PC-9 (cell line): Measurements from ENCODE around the gene BMP5. TPM values are rescaled to one million over a fixed set of nuclear protein-coding genes. Genes with fewer than 3 reads are reported as not detected.

Experiments
- BruUV-seq: library from RNA; stranded (reverse); fragments of 400-500 nt; replicated peaks from 2 replicates; lab custom pipeline; 2021; lab: Mats Ljungman, UMichigan
- CTCF ChIA-PET: fragments of 300-600 bp; sonication (Branson Sonifier 250); formaldehyde crosslinking; loops from one replicate; lab custom pipeline; 2022; ENCODE audit warnings: antibody characterized with exemption; lab: Charles Lee
- POLR2A ChIA-PET: fragments of 300-600 bp; sonication (Branson Sonifier 250); formaldehyde crosslinking; loops from one replicate; lab custom pipeline; 2022; ENCODE audit warnings: antibody characterized with exemption; ENCODE audit not compliant: unreplicated experiment; lab: Charles Lee
- DNase-seq, 2 experiments: peaks; one replicate each; pipeline versions ENCODE4 v3.0.0 to v3.0.0-alpha.2; 2015 to 2022; ENCODE audit warnings: mixed read lengths in 1 of 2
- H2AFZ ChIP-seq: fragments of 200-600 bp; sonication (generic); 2 replicates; pipeline ENCODE4 v1.8.1; 2017; ENCODE audit warnings: antibody characterized with exemption
- H3F3A ChIP-seq: fragments of 200-600 bp; sonication (generic); 2 replicates; pipeline ENCODE4 v1.8.1; 2017; ENCODE audit warnings: antibody characterized with exemption, mild to moderate bottlenecking, low read depth; ENCODE audit not compliant: insufficient read depth
- H3K27ac ChIP-seq: fragments of 200-600 bp; sonication (generic); 2 replicates; pipeline ENCODE4 v1.6.1; 2016; ENCODE audit warnings: mixed run types
- H3K27me3 ChIP-seq: fragments of 200-600 bp; sonication (generic); 2 replicates; pipeline ENCODE4 v1.6.1; 2016; ENCODE audit warnings: low read depth, mixed run types; ENCODE audit not compliant: insufficient read depth
- H3K36me3 ChIP-seq: fragments of 200-600 bp; sonication (generic); 2 replicates; pipeline ENCODE4 v1.6.1; 2016; ENCODE audit warnings: low read depth, mixed run types
- H3K4me1 ChIP-seq: fragments of 200-600 bp; sonication (generic); replicated peaks from 2 replicates; pipeline ENCODE4 v1.6.1; 2016; ENCODE audit warnings: mixed run types; ENCODE audit not compliant: insufficient read depth
- H3K4me2 ChIP-seq: fragments of 200-600 bp; sonication (generic); 2 replicates; pipeline ENCODE4 v1.6.1; 2017; ENCODE audit warnings: mixed run types
- H3K4me3 ChIP-seq: fragments of 200-600 bp; sonication (generic); 2 replicates; pipeline ENCODE4 v1.6.1; 2016; ENCODE audit warnings: mixed run types
- H3K79me2 ChIP-seq: fragments of 200-600 bp; sonication (generic); 2 replicates; pipeline ENCODE4 v1.6.1; 2017; ENCODE audit warnings: low read depth, mixed run types
- H3K9me2 ChIP-seq: fragments of 200-600 bp; sonication (generic); 2 replicates; pipeline ENCODE4 v1.8.1; 2017; ENCODE audit warnings: mild to moderate bottlenecking; ENCODE audit not compliant: insufficient read depth
- H3K9me3 ChIP-seq: fragments of 200-600 bp; sonication (generic); 2 replicates; pipeline ENCODE4 v1.8.1; 2016; ENCODE audit warnings: low read depth; ENCODE audit not compliant: insufficient read depth
- H4K20me1 ChIP-seq: fragments of 200-600 bp; sonication (generic); 2 replicates; pipeline ENCODE4 v1.8.1; 2017; ENCODE audit not compliant: insufficient read depth
- EZH2 ChIP-seq: fragments of 200-600 bp; sonication (generic); IDR thresholded peaks from 2 replicates; pipeline ENCODE4 v1.8.0; 2017; ENCODE audit warnings: antibody characterized with exemption, low read depth
- intact Hi-C: fragments of 100-400 bp; cut with micrococcal nuclease; formaldehyde crosslinking; loops from one replicate; pipeline ENCODE4 v1.10.0; 2022; ENCODE audit not compliant: unreplicated experiment
- total RNA-seq: library from RNA; stranded (reverse); gene quantifications from 2 replicates; pipeline ENCODE4 v1.2.3, GENCODE V29; 2021
- TF ChIP-seq, protein P1 (sequence below): fragments of 200-600 bp; sonication (generic); conservative IDR thresholded peaks from 2 replicates; pipeline ENCODE4 v1.6.1; 2017; ENCODE audit warnings: mixed run types, antibody characterized with exemption, mild to moderate bottlenecking, moderate library complexity

BMP5 gene
- total RNA-seq, 1 experiment from 2014 or later: 0.20 TPM

DNA sequence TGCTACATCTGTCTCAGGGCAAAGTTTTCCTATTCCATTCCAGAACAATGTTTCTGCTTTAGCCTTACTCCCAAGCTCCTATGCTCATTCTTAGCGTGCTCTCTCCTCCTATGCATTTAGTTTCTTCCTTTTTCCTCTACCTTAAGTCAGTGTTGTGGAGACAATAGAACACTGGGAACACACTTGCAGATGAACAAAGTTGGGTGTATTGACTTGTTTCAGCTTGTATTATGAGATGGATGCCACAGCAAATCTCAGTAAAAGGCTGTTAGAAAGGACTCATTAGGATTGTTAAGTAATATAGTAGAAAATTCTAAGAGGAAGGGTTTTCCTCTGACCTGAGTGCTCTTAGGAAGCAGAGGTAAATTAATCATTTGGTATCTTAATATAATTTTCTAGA, 48.4 kb downstream of the BMP5 start:
- Histone ChIP-seq H2AFZ (no peak overlapping the region), H3K36me3 (no peaks in the 10 kb centered on the region), H3K4me3 (no peak overlapping the region), H4K20me1 (no peaks in the 10 kb centered on the region), H3K79me2 (no peaks in the 10 kb centered on the region), H3K27ac (no peak overlapping the region), H3K9me3 (peaks cover 5% of the 10 kb centered on the region; the same call in 1 of the 2 replicates), H3F3A (no peaks in the 10 kb centered on the region), H3K9me2 (no peaks in the 10 kb centered on the region; the same call in 1 of the 2 replicates), H3K4me2 (no peak overlapping the region), H3K4me1 (peaks cover 10% of the 10 kb centered on the region; the same call in 1 of the 2 replicates), H3K27me3 (no peaks in the 10 kb centered on the region)
- DNase-seq: no peak
- POLR2A ChIA-PET: no interaction called here
- intact Hi-C loops: no loop called here
- no peak for TF ChIP-seq EZH2
- TF ChIP-seq, protein P1, sequence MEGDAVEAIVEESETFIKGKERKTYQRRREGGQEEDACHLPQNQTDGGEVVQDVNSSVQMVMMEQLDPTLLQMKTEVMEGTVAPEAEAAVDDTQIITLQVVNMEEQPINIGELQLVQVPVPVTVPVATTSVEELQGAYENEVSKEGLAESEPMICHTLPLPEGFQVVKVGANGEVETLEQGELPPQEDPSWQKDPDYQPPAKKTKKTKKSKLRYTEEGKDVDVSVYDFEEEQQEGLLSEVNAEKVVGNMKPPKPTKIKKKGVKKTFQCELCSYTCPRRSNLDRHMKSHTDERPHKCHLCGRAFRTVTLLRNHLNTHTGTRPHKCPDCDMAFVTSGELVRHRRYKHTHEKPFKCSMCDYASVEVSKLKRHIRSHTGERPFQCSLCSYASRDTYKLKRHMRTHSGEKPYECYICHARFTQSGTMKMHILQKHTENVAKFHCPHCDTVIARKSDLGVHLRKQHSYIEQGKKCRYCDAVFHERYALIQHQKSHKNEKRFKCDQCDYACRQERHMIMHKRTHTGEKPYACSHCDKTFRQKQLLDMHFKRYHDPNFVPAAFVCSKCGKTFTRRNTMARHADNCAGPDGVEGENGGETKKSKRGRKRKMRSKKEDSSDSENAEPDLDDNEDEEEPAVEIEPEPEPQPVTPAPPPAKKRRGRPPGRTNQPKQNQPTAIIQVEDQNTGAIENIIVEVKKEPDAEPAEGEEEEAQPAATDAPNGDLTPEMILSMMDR: no peak
- CTCF ChIA-PET: no interaction called here
- BruUV-seq: no TSS peak

DNA sequence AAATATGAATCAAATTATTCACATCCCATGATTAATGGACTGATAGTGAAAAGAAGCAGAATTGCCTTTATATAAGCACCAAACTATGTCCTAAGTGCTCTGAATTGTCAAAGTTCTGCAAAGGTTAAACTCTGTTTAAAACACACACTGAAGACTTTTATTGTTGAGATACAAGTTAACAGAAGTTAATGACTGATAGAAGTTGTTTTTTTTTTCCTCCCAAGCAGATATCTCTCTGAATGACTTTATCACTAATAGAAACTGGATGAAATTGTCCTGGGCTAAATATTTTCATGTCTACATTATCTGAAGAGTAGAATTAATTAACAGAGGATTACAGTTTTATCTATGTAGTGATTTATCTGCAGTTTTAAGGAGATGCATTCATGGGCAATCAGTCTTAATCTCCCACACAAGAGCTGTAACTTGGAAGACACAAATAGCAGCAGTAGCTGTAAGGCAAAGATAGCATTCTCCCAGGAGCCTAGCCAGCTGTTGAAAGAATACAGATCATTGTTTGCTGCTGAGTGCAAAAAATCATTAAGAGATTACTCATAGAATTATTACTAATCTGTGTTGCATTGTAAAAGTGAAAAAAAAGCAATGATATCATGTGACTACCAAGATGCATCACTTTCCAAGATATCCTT, 49.9 kb downstream of the BMP5 start:
- no peak for DNase-seq
- ChIA-PET CTCF (no interaction called here), POLR2A (interaction anchor here (0.7 kb wide), 1 partner anchor 111 kb away, joined by 5 read pairs; no protein-coding TSS in a partner anchor)
- peaks cover 10% of the 10 kb centered on the region; the same call in 1 of the 2 replicates for H3K4me1 ChIP-seq
- H3K79me2 ChIP-seq: no peaks in the 10 kb centered on the region
- no peak for TF ChIP-seq EZH2
- TF ChIP-seq, protein P1: no peak
- no peaks in the 10 kb centered on the region; the same call in 1 of the 2 replicates for H3K9me2 ChIP-seq
- H3F3A ChIP-seq: no peaks in the 10 kb centered on the region
- H3K27ac ChIP-seq: no peak overlapping the region
- H4K20me1 ChIP-seq: no peaks in the 10 kb centered on the region
- H2AFZ ChIP-seq: no peak overlapping the region
- H3K36me3 ChIP-seq: no peaks in the 10 kb centered on the region
- 0 out of 2 replicates have a peak, but pooled peaks cover 5% of the 10 kb centered on the region for H3K9me3 ChIP-seq
- no TSS peak for BruUV-seq
- no peak overlapping the region for H3K4me3 ChIP-seq
- no peak overlapping the region for H3K4me2 ChIP-seq
- intact Hi-C loops: no loop called here
- H3K27me3 ChIP-seq: no peaks in the 10 kb centered on the region

DNA sequence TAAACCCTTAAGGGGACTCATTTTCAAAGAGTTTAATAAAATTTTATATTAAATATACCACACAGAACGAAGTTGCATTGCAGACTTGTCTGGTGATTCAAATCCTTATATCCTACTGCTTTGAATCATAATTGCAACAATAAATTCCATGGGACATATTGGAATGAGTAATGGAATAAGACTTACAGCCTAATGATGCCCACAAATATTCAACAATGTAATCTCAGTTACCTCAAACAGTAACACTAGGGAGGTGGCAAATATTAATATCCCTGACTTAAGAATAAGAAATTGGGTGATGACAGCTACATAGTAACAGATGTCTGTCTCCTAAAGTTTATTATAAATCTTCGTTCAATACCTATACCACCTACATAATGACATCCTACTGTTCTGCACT, 52.6 kb downstream of the BMP5 start:
- H3K4me3 ChIP-seq: no peak overlapping the region
- H3K9me3 ChIP-seq: 0 out of 2 replicates have a peak, but pooled peaks cover 3% of the 10 kb centered on the region
- no peaks in the 10 kb centered on the region for H4K20me1 ChIP-seq
- H3K27ac ChIP-seq: no peak overlapping the region
- H3K36me3 ChIP-seq: no peaks in the 10 kb centered on the region
- no peak overlapping the region for H3K4me2 ChIP-seq
- no peaks in the 10 kb centered on the region for H3K79me2 ChIP-seq
- intact Hi-C loops: no loop called here
- peaks cover 3% of the 10 kb centered on the region; the same call in 1 of the 2 replicates for H3K4me1 ChIP-seq
- no peak for DNase-seq
- H3K27me3 ChIP-seq: no peaks in the 10 kb centered on the region
- H3K9me2 ChIP-seq: no peaks in the 10 kb centered on the region; the same call in 1 of the 2 replicates
- H2AFZ ChIP-seq: no peak overlapping the region
- ChIA-PET CTCF (no interaction called here), POLR2A (no interaction called here)
- no peak for TF ChIP-seq EZH2
- TF ChIP-seq, protein P1: no peak
- no peaks in the 10 kb centered on the region for H3F3A ChIP-seq
- BruUV-seq: no TSS peak
